Thyroid gland (tissue), 4 donors: ENCODE measurements around the gene FEM1C. TPM values are rescaled to one million over a fixed set of nuclear protein-coding genes. Genes with fewer than 3 reads are reported as not detected.

Experiments
- DNase-seq, 2 donors: peaks; one replicate each; pipeline ENCODE4 v3.0.0-alpha.2; 2019
- H3K27ac ChIP-seq, 3 donors: fragments of 200-600 bp; sonication (generic); 1 replicate in 2 of 3; 2 replicates in 1 of 3; pipeline ENCODE4 v1.5.1; 2016 to 2019; ENCODE audit warnings: mild to moderate bottlenecking in 1 of 3, moderate library complexity in 1 of 3
- H3K27me3 ChIP-seq: fragments of 200-600 bp; sonication (generic); one replicate; pipeline ENCODE4 v1.5.1; 2019
- H3K36me3 ChIP-seq, 2 donors: fragments of 200-600 bp; sonication (generic); one replicate each; pipeline ENCODE4 v1.5.1; 2016 to 2019
- H3K4me1 ChIP-seq, 2 donors: fragments of 200-600 bp; sonication (generic); one replicate each; pipeline ENCODE4 v1.5.1; 2017 to 2019
- H3K4me3 ChIP-seq, 3 donors: fragments of 200-600 bp; sonication (generic); replicated peaks in 1 of 3; 1 replicate in 2 of 3; 2 replicates in 1 of 3; pipeline ENCODE4 v1.5.1; 2016; ENCODE audit warnings: mild to moderate bottlenecking in 1 of 3
- H3K9me3 ChIP-seq: fragments of 200-600 bp; sonication (generic); one replicate; pipeline ENCODE4 v1.5.1; 2017
- CTCF ChIP-seq, 6 experiments: fragments of 200-600 bp in 3 of 6; fragments of 450-650 bp in 3 of 6; sonication (generic) in 3 of 6; IDR thresholded peaks; one replicate each; pipeline ENCODE4 v1.5.1; 2016 to 2019; ENCODE audit warnings: antibody characterized with exemption in 6 of 6, mild to moderate bottlenecking in 2 of 6, inconsistent platforms in 1 of 6, moderate library complexity in 1 of 6
- POLR2A ChIP-seq, 2 donors: fragments of 450-650 bp; IDR thresholded peaks; one replicate each; pipeline ENCODE4 v1.6.1; 2017; ENCODE audit warnings: antibody characterized with exemption in 2 of 2, mild to moderate bottlenecking in 2 of 2, moderate library complexity in 1 of 2
- WGBS, 2 donors: methylation state at CpG; one replicate each; pipeline ENCODE4 v1.1.5; 2017; 5-methylcytosine and 5-hydroxymethylcytosine counted together
- intact Hi-C: fragments of 100-400 bp; cut with DNase I; formaldehyde crosslinking; loops from one replicate; pipeline ENCODE4 v1.15.1; 2023
- total RNA-seq, 4 donors: library from RNA; depleted of rRNA; stranded (reverse); fragments of >200 nt; gene quantifications; one replicate each; pipeline ENCODE4 v1.2.3, GENCODE V29; 2016

FEM1C gene
- total RNA-seq, 4 donors from 2014 or later, result 10.5 to 19.2 (median 14.2) TPM

DNA sequence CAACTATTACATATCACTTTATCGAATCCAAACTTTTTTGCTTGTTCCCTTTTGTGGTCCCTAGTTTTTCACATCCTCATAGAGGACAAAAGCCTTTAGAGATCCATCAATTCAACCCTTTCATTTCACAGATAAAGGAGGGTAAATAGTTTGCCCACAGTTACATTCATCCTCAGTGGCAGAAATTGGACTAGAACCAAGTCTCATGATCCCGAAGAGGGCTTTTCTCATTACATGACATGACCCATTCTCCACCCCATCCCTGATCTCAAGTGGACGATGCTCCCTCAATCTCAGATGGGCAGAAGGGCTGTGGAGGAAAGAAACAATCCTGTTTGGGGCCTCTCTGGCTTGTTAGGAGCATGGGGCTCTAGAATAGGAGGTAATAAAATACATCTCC is 34.6 kb upstream of the FEM1C start:
- Histone ChIP-seq H3K4me1 (no peaks in the 10 kb centered on the region), H3K36me3 (no peaks in the 10 kb centered on the region), H3K9me3 (no peaks in the 10 kb centered on the region), H3K27me3 (no peaks in the 10 kb centered on the region), H3K27ac (no peak overlapping the region), H3K4me3 (no peak overlapping the region)
- intact Hi-C loops, result no loop called here
- no peak for DNase-seq
- TF ChIP-seq POLR2A (IDR thresholded peaks at IDR 0.05) (no peak), CTCF (IDR thresholded peaks at IDR 0.05) (no peak)
- WGBS, 2 donors, result 88 to 89% methylated on average over 3 of the region's 3 CpGs

DNA sequence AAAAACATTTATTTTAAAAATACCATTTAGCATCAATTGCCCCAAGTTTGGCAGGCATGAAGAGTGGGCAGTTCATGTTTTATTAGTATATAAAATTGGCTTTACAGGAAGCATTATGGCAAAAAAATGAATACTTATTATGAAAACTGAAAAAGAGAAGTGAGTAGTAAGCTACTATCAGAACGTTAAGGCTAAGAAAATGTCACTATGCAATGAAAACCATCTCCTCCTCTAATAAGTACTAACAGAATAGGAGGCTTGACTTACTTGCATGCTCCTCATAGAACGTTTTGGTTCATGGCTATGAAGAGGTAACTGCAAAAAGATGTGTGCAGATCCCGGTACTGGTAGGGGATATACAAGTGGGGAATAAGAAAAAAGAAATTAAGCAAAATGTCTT is 34.1 kb upstream of the FEM1C start:
- intact Hi-C loops, result no loop called here
- WGBS, 2 donors, result 83 to 89% methylated on average over 3 of the region's 3 CpGs
- Histone ChIP-seq H3K27ac (no peak overlapping the region), H3K9me3 (no peaks in the 10 kb centered on the region), H3K4me1 (no peaks in the 10 kb centered on the region), H3K36me3 (no peaks in the 10 kb centered on the region), H3K27me3 (no peaks in the 10 kb centered on the region), H3K4me3 (no peak overlapping the region)
- no peak for DNase-seq
- TF ChIP-seq POLR2A (IDR thresholded peaks at IDR 0.05), result no peak
- no peak for TF ChIP-seq CTCF (IDR thresholded peaks at IDR 0.05)

- Histone ChIP-seq H3K9me3 (no peaks in the 10 kb centered on the region), H3K27ac (no peak overlapping the region), H3K36me3 (no peaks in the 10 kb centered on the region), H3K4me3 (no peak overlapping the region), H3K4me1 (no peaks in the 10 kb centered on the region), H3K27me3 (no peaks in the 10 kb centered on the region)
- intact Hi-C loops, result no loop called here
- TF ChIP-seq CTCF (IDR thresholded peaks at IDR 0.05) (no peak), POLR2A (IDR thresholded peaks at IDR 0.05) (no peak)
- no peak for DNase-seq
- WGBS, 2 donors, result 92 to 98% methylated on average over 6 of the region's 6 CpGs
These were observed 33.2 kb upstream of the FEM1C start for GRCh38 chr5:115577741-115578140.

GRCh38 chr5:115577329-115577728 is 32.8 kb upstream of the FEM1C start:
- H3K27ac ChIP-seq, result no peak overlapping the region
- TF ChIP-seq CTCF (IDR thresholded peaks at IDR 0.05) (no peak), POLR2A (IDR thresholded peaks at IDR 0.05) (no peak)
- no peaks in the 10 kb centered on the region for H3K27me3 ChIP-seq
- WGBS, 2 donors, result 90 to 93% methylated on average over 2 of the region's 2 CpGs
- intact Hi-C loops, result no loop called here
- no peak overlapping the region for H3K4me3 ChIP-seq
- no peaks in the 10 kb centered on the region for H3K4me1 ChIP-seq
- no peaks in the 10 kb centered on the region for H3K9me3 ChIP-seq
- no peak for DNase-seq
- H3K36me3 ChIP-seq, result no peaks in the 10 kb centered on the region

GRCh38 chr5:115575167-115576070 is 30.8 kb upstream of the FEM1C start:
- WGBS, 2 donors, result 88 to 90% methylated on average over 5 of the region's 5 CpGs
- intact Hi-C loops, result no loop called here
- no peaks in the 10 kb centered on the region for H3K9me3 ChIP-seq
- H3K27ac ChIP-seq, result no peak overlapping the region
- H3K36me3 ChIP-seq, result no peaks in the 10 kb centered on the region
- H3K4me3 ChIP-seq, result no peak overlapping the region
- DNase-seq, result no peak
- no peaks in the 10 kb centered on the region for H3K4me1 ChIP-seq
- no peak for TF ChIP-seq CTCF (IDR thresholded peaks at IDR 0.05)
- H3K27me3 ChIP-seq, result no peaks in the 10 kb centered on the region
